LHCN-M2 (cell line): ENCODE measurements around the gene NXNL1. TPM values are rescaled to one million over a fixed set of nuclear protein-coding genes. Genes with fewer than 3 reads are reported as not detected.
"Not testable (repeated sequence)": the region's sequence is repeated elsewhere in the genome, so short reads cannot be mapped to it uniquely, and the experiment has no call there.

Experiments
- DNase-seq: peaks from one replicate; pipeline ENCODE4 v3.0.0-alpha.2; 2012; ENCODE audit warnings: low read depth
- total RNA-seq: library from RNA; depleted of rRNA; stranded (reverse); fragments of >200 nt; gene quantifications from 2 replicates; pipeline ENCODE4 v1.2.3, GENCODE V29; 2014

The NXNL1 gene
- total RNA-seq, 1 experiment from 2014 or later: not detected

- DNase-seq: no peak
Observed at GRCh38 chr19:17486545-17487240, 26.0 kb upstream of the NXNL1 start.

DNA sequence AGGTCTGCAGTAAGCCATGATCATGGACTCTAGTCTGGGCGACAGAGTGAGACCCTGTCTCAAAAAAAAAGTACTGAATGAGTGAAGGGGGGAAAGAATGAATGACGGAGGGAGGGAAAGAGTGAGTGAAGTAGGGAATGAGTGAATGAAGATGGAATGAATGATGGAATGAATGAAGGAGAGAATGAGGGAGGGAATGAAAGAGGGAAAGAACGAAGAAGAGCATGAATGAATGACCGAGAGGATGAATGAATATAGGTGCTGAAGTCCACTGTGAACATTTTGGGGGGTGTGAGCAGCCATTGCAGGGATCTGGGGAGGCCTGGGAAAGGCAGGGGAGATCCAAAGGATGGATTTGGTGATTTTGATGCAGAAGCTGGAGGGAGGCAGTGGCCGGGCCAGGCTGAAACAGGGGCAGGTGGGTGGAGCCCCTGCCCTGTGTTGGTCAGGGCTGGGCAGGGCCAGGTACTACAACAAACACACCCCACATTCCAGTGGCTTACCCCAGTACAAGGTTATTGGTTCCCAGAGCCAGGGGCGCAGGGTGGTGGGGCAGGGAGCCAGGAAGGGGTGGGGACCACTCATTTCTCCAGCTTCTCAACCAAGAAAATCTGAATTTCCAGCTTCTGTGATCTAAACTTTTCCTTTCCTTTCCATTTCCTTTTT is 23.9 kb upstream of the NXNL1 start:
- DNase-seq: no peak

GRCh38 chr19:17483605-17484002 is 22.9 kb upstream of the NXNL1 start:
- no peak for DNase-seq

DNA sequence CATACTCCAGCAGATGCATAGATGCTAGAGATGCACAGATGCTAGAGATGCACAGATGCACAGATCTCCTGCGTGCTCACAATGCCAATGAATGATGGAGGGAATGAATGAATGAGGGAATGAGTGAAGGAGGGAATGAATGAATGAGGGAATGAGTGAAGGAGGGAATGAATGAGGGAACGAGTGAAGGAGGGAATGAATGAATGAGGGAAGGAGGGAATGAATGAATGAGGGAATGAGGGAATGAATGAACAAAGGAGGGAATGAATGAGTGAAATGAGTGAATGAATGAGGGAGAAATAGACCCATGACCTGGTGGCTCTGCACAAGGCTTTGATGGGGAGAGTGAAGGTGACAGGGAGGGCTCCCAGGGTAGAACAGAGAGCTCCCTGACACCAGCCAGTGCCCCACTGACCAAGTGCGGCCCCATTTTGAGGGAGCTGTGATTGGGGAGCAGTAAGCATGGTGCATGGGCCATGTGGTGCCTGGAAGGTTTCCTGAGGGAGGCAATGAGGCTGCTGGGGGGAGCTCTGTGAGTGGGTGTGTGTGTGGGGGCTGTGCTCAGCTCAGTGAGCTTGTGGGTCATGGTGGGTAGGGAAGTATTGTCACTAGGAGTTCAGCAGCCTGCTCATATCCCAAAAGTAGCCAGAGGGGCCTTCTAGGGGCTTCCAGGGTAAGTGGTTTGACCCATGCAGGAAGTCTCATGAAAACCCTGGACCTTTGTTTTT is 22.3 kb upstream of the NXNL1 start:
- no peak for DNase-seq

- DNase-seq: no peak
Observed at GRCh38 chr19:17481986-17482385, 21.3 kb upstream of the NXNL1 start.

- peak; percentile 78 for DNase-seq
Observed at GRCh38 chr19:17479325-17479791, 18.6 kb upstream of the NXNL1 start.

DNA sequence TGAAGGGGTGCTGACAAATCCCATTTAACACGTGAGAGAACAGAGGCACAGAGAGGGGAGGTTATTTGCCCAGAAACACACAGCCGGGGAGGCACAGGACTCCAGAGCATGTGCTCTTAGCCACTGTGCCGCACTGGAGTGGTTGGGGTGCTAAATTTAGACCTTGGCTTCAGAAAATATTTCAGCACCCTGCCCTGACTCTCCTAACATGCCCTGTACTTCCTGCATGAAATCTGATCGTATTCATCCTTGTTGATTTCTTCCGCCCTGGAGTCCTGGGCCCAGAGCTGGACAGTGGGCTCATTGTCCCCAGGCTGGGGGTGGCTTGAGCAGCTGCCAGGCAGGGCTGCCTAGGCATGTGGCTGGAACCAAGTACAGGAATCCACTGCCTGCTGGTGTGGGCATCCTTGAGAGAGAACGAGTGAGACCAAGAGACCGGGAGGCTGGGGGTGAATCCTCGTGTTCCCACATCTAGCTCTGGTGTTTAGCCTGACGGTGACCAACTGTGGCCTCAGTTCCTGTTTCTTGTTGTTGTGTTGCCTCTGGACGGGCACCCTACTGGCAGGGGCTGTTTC is 14.9 kb upstream of the NXNL1 start:
- peak; percentile 88 for DNase-seq

GRCh38 chr19:17475011-17475540 is 14.3 kb upstream of the NXNL1 start:
- DNase-seq: not testable (repeated sequence)

DNA sequence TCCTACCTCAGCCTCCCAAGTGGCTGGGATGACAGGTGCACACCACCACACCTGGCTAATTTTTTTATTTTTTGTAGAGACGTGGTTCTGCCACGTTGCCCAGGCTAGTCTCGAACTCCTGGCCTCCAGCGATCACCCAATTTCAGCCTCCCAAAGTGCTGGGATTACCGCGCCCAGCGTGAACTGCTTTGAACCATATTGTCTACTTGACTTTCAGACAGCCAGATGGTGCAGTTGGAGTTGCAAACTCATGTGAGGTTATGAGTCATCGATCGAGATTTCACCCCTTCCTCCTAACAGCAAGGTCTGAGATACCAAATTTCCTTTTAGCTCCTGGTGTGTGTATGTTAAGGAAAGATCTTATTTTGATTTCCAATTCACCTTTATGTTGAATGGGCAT is 12.3 kb upstream of the NXNL1 start:
- peak; percentile 78 for DNase-seq

DNA sequence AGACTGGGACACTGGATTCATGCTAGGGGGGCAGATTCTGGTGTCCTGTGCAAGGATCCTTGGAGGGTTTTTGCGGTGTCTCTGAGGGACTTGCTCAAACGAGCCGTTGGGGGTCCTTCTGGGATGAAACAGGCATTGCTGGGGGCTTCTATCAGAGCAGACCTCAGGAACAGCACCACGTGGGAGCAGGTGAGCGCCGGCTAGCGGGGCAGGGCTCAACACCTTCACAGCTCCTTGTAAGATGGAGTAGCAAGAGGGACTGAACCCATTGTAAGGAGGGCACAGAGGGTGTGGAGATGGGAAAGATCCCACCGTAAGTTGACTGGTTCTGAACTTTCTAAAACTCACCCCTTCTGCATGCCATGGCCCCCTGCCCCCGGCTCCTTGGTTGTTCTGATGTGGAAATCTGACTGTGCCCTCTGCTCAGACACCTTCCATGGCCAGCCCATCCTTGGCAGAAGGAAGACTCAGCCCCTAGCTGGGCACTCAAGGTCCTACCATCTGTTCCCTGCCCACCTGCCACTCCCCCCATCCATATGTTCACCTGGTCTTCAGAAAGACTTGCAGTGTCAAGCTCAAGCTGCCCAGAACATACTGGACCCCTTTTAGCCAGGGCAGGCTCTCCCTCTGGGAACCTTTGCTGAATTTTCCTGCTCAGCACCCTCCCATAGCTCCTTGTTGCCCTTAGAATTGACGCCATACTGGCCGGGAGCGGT is 10.8 kb upstream of the NXNL1 start:
- DNase-seq: no peak

GRCh38 chr19:17470068-17470841 is 9.5 kb upstream of the NXNL1 start, which contains the start of gene SLC27A1:
Gene SLC27A1 (plus strand): TSS chr19:17470524. CDS start chr19:17470541, 17 bp downstream.
- DNase-seq: peak; percentile 98

- DNase-seq: peak; percentile 91
Observed at GRCh38 chr19:17469481-17470067, 8.8 kb upstream of the NXNL1 start.

- no peak for DNase-seq
Observed at GRCh38 chr19:17469092-17469480, 8.4 kb upstream of the NXNL1 start.

GRCh38 chr19:17468302-17469091 is 7.8 kb upstream of the NXNL1 start:
- no peak for DNase-seq

DNA sequence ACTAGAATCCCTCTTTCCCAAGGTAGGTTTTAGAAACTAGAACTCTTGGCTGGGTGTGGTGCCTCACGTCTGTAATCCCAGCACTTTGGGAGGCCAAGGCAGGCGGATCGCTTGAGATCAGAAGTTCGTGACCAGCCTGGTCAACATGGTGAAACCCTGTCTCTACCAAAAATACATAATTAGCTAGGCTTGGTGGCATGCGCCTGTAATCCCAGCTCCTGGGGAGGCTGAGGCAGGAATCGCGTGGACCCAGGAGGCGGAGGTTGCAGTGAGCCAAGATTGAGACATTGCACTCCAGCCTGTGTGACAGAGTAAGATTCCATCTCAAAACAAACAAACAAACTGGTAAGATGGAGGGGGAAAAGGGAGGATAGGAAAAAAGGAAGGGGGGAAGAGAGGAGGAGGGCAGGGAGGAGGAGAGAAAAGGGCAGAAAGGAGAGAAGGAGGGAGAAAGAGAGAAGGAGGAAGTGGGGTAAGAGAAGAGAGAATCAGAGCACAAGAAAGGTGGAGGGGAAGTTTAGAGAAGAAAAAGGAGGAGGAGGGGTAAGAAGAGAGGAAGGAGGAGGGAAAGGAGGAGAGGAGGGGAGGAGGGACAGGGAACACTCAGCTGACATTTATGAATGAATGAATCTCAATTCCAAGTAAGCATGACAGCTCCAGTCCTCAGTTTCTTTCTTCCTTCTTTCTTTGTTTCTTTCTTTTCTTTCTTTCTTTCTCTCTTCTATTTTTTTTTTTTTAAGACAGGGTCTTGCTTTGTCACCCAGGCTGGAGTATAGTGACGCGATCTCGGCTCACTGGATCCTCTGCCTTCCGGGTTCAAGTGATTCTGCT is 7.0 kb upstream of the NXNL1 start:
- no peak for DNase-seq

GRCh38 chr19:17466487-17466850 is 5.7 kb upstream of the NXNL1 start:
- DNase-seq: no peak

- DNase-seq: no peak
Observed at GRCh38 chr19:17458970-17459369, 1.8 kb downstream of the NXNL1 start.

DNA sequence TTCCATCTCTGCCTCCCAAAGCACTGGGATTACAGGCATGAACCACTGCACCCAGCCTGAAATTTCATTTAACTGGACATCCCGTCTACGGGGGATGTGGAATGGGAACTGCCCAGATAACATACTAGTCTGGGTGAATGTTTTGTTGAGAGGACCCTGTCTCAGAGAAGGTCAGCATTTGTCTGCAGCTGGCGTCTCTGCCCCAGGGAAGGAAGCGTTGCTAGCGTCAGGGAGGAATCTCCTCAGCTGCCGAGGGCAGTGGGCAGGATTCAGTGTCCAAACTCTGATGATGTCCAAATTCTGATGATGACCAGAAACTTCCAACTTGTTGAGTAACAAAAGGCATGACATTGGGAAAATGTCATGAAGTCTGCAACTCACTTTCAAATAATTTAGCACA is 3.1 kb downstream of the NXNL1 start:
- no peak for DNase-seq
